ENCODE data around the gene CACNA1B.

DNA sequence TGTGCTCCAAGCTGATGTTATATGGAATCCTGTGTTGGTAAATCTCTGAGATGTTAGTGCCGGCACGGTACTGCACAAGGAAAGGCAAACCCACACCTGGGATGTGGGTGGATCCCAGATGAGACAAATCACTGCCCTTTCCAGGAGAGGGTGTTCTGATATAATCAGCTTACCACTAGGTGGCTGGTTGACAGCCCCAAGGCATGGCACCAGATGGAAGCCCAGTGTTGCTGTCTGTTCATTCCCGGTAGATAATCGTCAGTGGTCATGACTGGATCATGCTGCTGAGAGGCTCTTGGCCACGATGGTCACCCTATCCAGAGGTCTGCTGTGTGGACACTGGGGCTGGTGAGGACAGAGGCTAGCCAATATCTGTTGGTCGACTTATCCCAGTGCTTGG lies 184.0 kb downstream of the CACNA1B start:
- TF ChIP-seq, protein P1, sequence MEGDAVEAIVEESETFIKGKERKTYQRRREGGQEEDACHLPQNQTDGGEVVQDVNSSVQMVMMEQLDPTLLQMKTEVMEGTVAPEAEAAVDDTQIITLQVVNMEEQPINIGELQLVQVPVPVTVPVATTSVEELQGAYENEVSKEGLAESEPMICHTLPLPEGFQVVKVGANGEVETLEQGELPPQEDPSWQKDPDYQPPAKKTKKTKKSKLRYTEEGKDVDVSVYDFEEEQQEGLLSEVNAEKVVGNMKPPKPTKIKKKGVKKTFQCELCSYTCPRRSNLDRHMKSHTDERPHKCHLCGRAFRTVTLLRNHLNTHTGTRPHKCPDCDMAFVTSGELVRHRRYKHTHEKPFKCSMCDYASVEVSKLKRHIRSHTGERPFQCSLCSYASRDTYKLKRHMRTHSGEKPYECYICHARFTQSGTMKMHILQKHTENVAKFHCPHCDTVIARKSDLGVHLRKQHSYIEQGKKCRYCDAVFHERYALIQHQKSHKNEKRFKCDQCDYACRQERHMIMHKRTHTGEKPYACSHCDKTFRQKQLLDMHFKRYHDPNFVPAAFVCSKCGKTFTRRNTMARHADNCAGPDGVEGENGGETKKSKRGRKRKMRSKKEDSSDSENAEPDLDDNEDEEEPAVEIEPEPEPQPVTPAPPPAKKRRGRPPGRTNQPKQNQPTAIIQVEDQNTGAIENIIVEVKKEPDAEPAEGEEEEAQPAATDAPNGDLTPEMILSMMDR (IDR thresholded peaks at IDR 0.05; ENCODE audit: insufficient read depth, low read length) = no peak
- TF ChIP-seq POLR2AphosphoS5 (IDR thresholded peaks at IDR 0.05; ENCODE audit: low read depth) = no peak
